ENCODE results near the gene CASZ1.

The CASZ1 gene

DNA sequence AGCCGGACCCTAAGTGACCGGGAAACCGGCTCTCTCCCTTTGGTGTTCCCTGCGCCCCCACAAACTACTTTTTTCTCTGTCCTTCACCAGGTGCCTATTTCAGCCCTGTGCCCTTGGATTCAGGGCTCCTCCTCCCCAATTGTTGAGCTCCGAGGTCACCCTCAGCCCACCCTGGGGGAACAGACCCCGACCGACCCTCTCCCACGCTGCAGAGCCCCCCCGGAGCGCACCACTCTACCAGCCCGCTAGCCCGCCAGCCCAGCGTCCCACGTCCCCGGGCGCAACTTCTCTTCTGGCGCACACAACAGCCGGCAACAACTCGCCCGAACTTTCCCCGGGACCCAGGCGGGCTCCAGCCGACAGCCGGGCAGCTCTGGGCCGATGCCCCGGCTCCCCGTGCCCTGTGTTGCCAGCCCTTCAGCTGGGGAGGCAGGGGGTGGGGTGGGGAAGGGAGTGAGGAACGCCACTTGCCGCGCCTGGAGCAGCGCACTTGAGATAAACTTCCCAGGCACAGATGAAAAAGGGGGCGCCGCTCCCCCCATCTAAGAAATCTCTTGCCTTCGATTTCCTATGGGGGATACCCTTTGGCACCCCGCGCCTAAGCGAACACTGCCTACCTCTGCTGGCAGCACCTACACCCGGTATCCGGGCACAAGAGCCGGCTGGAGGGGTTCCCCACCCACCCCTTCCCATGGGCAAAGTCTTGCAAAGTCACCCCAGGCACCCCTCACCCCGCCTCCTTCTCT, 997 bp downstream of the CASZ1 start:
- DNase-seq (ENCODE audit: low read depth in 2 of 2), result no peak

GRCh38 chr1:10794724-10795275, 1.6 kb downstream of the CASZ1 start:
- no peak for DNase-seq (ENCODE audit: low read depth in 2 of 2)

- DNase-seq (ENCODE audit: low read depth in 2 of 2), result no peak
Observed at GRCh38 chr1:10793129-10793651, 3.3 kb downstream of the CASZ1 start.

GRCh38 chr1:10791105-10791951, 5.1 kb downstream of the CASZ1 start:
- DNase-seq (ENCODE audit: low read depth in 2 of 2), result no peak

DNA sequence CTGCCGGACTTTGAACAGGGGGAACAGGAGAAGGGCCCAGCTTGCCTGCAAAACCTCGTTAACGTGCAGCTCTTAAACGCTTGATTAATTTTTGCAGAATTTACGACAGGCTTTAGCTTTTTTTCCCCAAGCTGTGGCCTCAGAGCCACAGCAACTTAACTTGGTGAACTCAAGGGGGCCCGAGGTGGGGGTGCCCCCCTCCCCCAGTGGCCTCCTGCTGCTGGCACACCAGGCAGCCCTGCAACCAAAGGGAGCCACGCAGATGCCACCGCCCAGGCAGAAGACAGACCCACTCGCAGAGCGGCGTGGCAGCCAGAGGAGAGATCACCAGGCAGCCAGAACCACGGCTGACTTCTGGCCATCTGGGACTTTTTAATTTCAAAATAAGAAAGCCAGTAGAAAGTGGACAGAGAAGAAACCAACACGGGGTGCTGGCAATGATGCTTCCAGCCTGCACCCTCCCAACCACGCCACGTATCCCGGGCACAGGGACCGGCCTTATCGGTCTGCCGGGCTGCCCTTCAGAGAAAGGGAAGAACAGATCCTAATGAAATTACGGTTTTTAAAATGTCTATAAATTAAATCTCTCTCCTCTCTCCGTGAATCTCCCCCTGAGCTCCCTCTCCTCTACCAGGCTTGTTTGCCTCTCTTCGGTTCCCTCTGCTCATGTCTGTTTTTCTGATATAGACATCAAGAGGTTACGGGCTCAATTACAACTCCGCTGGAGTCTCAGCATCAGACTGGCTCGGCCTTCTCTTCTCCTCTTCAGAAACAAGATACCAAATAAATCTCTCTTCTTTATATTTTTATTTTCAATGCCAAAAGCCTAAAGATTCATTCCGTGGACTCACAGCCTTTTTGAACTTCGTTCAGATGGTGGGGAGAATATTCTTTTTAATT, 6.4 kb downstream of the CASZ1 start:
- no peak for DNase-seq (ENCODE audit: low read depth in 2 of 2)

- DNase-seq (ENCODE audit: low read depth in 2 of 2), result no peak
Observed at GRCh38 chr1:10789047-10789791, 7.2 kb downstream of the CASZ1 start.

DNA sequence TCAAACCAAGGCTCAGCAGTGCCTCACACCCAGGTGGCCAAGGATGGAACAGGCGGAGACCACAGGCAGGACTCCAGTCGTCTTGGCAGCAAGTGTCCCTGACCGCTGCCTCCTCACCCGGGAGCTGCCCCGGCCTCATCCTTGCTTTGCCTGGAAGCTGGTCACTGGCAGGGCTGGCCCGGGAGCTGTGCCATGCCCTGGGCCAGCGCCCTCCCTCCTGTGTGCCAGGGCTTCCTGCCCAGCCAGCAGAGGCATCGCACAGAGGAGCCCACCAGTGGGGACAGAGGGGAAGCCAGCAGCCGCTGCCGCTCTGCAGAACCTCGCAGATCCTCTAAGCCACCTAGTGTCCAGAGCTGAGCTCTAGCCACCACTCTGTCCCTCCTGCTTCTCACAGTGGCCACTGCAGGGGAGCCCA, 7.8 kb downstream of the CASZ1 start:
- DNase-seq (ENCODE audit: low read depth in 2 of 2), result no peak

GRCh38 chr1:10787286-10787685, 9.2 kb downstream of the CASZ1 start:
- no peak for DNase-seq (ENCODE audit: low read depth in 2 of 2)

DNA sequence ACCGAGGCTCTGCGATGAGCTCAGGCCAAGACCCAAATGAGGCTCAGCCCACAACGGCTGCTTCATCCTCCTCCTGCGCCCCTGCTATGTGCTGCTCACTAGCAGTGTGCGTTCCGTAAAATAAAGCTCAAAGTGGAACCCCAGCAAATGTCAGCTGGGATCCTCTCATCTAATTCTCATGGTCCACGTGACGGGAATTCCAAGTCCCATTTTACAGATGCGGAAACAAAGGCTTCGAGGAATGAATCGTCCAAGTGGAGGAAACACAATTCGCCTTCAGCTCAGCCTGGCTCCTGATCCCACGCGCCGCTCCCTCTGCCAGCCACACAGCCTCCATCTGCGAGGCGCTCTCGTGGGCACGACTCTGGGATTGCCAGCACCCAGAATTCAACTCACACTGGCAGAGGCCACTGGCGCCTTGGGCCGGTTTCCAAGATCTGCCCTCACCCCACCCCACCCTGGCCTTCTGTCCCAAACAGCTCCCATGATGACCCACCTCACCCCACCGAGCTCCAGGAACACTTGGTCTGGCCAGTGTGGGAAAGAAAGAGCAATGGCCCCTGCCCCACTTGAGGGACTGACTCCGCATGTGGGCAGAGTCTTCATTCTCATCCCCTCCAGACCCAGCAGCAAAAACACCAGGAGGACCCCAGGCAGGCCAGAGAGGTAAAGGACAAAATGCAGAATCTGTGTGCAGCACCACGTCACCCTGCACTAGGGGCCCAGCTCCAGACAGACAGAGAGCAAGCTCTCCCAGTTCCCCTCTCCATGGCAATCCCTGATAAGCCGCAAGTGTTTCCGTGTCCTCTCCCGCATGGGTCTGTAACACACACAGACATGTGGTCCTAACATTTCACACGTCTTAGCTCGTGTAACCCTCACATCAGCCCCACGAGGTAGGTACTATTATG, 10.5 kb downstream of the CASZ1 start:
- no peak for DNase-seq (ENCODE audit: low read depth in 2 of 2)

DNA sequence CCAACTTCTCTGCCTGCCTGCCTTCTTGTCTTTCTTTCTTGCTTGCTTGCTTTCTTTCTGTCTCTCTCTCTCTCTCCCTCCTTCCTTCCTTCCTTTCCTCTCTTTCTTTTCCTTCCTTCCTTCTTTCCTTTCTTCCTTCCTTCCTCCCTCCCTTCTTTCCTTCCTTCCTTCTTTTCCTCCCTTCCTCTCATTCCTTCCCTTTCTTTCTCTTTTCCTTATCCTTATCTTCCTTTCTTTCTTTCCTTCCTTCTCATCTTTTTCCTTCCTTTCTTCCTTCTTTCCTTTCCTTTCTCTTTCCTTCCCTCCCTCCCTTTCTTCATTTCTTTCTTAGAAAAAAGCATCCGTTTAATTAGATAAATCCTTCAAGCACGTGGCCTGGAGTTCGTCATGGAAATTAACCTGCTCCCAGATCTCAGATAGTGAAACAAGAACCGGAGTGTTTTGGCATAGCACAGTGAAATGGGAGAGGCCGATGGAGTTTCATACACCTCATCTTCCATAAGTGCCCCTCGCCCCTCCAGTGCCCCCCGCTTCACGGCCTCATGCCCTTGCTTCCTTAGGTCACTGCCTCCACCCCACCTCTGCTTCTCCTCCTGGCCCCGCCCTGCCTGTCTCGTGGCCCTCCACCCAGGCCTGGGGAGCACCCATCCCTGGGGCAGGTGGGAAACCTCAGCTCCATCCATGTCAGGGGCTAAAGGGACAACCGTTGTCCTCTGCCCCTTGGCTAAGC, 11.3 kb downstream of the CASZ1 start:
- DNase-seq (ENCODE audit: low read depth in 2 of 2), result no peak

DNA sequence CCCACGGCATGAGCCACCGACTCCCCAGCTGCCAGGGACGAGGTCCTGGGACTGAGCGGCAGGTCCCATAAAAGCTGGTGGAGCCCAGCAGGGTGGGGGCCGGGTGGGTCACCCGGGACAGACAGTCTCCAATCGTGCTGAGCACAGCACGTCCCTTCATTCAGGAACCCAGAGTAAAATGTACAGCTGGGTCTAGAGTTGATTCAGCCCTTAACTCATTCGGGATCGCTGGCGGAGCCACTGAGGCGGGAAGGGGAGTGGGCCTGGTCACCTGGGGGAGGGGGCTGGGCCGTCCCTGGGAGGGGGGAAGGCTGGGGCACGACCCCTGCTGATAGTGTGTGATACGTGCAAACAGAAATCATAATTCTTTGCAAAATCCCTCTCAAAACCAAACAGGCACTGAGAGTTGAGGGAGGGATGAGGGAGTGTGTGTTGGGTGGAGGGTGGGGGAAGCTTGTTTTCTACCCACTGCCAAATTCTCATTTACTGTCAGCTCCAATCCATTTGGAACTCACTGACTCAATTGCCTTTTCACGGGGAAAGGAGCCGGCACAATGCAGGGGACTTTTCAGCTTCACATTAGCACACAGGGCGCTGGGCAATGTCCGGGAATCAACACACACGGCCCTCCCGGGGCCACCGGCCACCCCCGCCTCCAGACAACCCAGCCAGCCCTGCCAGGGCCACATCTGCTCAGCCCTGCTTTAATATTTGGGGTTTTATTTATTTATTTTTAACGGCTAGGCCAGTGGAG, 13.8 kb downstream of the CASZ1 start:
- DNase-seq (ENCODE audit: low read depth in 2 of 2), result no peak

GRCh38 chr1:10781137-10781536, 15.3 kb downstream of the CASZ1 start:
- no peak for DNase-seq (ENCODE audit: low read depth in 2 of 2)

DNA sequence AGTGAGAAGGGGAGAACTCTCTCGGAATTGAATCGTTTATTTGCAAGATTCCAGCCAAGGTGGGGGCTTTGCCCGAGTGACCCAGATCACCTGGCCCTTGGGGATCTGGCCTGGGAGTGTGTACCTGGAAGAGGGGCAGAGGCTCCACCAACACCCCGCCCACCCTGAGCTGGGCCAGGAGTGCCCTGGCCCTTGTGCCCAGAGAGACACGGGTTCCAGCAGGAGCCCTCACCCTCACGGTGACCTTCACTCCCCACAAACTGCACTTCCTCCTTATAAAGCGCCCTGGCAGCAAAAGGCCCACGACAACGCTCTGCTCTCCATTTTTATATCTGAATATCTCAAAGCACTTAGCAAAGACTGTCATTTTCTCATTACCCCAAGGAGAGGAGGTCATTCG, 16.6 kb downstream of the CASZ1 start:
- DNase-seq (ENCODE audit: low read depth in 2 of 2), result no peak

DNA sequence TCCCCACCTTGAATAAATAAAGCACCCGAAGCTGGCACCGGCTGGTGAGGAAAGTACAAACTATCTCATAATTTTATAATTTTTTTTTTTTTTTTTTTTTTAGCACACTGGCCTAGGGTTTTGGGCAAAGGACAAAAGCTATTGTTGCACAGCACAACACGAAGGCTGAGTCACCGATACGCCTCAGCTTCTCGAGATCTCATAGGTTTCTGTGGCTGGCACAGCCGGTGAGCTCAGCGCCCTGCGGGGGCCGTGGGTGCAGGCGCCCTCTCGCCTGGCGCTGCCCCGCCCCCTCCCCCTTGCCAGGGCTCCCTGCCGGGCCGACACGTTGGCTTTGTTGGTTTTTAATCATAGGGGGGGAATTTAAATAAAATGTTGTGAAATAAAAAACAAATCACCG, 17.2 kb downstream of the CASZ1 start:
- no peak for DNase-seq (ENCODE audit: low read depth in 2 of 2)

- no peak for DNase-seq (ENCODE audit: low read depth in 2 of 2)
Observed at GRCh38 chr1:10778640-10779039, 17.8 kb downstream of the CASZ1 start.

GRCh38 chr1:10777749-10778574, 18.5 kb downstream of the CASZ1 start:
- DNase-seq (ENCODE audit: low read depth in 2 of 2), result no peak

DNA sequence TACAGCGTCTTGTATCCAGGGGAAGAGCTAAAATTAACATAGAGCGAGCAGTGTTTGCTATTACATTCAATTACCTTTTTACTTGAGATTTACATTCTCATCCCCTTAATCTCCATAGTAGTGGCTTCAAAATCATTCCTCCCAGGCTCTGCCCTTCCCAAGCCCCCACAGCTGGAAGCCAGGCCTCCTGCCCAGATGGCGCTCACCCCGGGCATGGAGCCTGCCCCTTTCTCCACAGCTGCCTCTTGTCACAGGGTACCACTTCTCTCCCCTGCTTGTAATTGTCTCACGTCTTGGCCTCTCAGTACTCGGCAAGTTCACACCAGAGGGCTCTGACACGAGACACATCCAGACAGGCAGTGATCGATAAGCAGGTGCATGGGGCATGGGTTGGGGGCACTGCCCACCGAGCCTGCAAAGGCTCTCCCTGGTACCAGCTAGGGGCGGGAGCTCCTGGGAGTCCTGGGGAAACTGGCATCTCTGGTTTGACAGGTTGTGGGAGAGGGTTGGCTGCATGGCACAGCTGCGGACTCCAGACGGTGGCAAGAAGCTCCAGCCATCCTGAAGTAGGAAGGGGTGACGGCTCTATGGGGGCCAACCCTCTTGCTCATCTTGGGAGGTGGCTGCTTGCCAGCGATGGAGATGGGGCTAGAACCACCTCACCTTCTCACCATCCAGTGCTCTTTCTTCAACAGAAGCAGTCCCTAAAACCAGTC, 20.1 kb downstream of the CASZ1 start:
- DNase-seq (ENCODE audit: low read depth in 2 of 2), result no peak

All from stimulated activated CD4-positive, alpha-beta T cell treated with anti-CD3 and anti-CD28 coated beads, Interleukin-4, amount 100 ng/mL, for 48 hours (primary cell).